ENCODE data around the gene ASCC3. TPM values are rescaled to one million over a fixed set of nuclear protein-coding genes. Genes with fewer than 3 reads are reported as not detected.
A peak's percentile ranks its signal among the peaks of the same experiment; 100 is the strongest.
"Not testable (repeated sequence)": the region's sequence is repeated elsewhere in the genome, so short reads cannot be mapped to it uniquely, and the experiment has no call there.

ASCC3 gene
- total RNA-seq, 5 donors from 2014 or later (not counting 1 experiment from before 2014, with no cell fraction given): 39.2 to 49.6 (median 44.2) TPM

DNA sequence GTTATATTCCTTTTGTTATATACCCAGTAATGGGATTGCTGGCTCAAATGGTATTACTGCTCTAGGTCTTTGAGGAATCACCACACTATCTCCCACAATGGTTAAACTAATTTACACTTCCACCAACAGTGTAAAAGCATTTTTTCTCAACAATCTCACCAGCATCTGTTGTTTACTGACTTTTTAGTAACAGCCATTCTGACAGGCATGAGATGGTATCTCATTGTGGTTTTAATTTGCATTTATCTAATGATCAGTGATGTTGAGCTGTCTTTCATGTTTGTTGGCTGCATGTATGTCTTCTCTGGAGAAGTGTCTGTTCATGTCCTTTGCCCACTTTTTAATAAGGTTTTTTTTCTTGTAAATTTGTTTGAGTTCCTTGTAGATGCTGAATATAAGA, 143.4 kb downstream of the ASCC3 start:
- POLR2A ChIA-PET; H3K9me3 ChIP-seq; H3K4me3 ChIP-seq (ENCODE audit: control insufficient read depth in 1 of 2, extremely low read depth in 1 of 2, low read length in 1 of 2); H3K4me1 ChIP-seq (ENCODE audit: control insufficient read depth in 1 of 2, extremely low read depth in 1 of 2, insufficient read depth in 2 of 2, low read length in 2 of 2); ATAC-seq (replicated peaks in 1 of 4); H3K27ac ChIP-seq (ENCODE audit: low read length); DNase-seq; H3K4me3 Mint-ChIP-seq; CTCF ChIA-PET; H3K36me3 ChIP-seq (ENCODE audit: control insufficient read depth in 2 of 2, extremely low read depth in 1 of 2, insufficient read depth in 1 of 2, low read length in 1 of 2); H3K27me3 ChIP-seq (replicated peaks in 1 of 2; ENCODE audit: control insufficient read depth in 2 of 2, extremely low read depth in 1 of 2, insufficient read depth in 2 of 2, low read length in 1 of 2); H3K27me3 Mint-ChIP-seq: not testable (repeated sequence)
- Mint-ChIP-seq H3K27ac (peak overlapping the region; percentile 2 to 48), H3K4me1 (peaks cover 26 to 38% (median 30%) of the 10 kb centered on the region in 3 donors), H3K9me3 (peaks cover 2 to 27% (median 9%) of the 10 kb centered on the region in 3 donors), H3K36me3 (peaks cover 18% of the 10 kb centered on the region)

DNA sequence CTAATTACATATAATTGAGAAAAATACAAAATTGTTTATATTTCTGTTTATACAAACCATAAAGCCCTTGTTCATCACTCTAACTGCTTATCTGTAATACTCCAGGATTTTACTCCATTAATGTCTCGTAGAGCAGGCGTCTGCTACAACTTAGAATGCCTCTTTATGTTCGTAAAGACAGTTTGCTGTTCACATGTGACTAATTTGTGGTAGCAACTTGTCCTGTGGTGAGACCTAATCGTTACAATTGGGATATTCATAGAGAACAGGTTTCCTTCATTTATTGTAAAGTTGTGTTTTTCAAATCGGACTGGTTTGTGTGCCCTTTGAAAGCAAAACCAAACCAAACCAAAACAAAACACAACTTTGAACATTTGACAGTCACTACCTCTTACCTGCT, 149.7 kb downstream of the ASCC3 start:
- no peak overlapping the region for H3K27ac Mint-ChIP-seq

DNA sequence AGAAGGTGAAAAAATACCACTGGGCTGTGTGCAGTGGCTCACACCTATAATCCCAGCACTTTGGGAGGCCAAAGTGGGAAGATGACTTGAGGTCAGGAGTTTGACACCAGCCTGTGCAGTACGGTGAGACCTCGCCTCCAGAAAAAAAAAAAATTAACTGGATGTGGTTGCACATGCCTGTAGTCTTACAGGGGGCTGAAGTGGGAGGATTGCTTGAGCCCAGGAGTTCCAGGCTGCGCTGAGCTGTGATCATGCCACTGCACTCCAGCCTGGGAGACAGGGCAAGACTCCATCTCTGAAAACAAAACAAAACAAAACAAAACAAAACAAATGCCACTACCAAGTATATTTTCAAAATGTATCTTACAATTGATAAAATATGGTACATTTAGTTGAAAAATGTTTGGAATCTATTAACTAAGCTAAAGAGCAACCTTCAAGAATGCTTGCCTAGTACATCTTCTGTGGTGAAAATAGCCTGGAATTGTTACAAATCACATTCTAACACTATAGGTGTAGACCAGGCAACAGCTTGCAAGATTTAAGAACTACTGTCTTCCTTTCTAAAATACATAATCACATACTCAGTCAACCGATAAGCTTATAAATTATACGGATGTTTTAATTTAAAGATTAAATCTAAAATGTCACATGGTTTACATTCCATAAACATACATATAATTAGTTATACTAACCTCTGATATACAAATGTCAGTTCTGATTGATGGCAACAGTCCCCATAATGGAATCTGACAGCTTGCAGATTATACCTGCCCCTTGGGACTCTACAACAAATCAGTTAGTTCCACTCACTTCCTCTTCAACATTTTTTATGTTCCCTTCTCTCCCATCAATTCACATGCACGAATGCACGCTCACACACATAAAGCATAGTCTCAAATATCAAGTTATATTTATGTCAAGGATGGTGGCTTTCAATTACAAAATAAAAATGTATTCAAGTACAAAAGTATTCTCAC, 150.8 kb downstream of the ASCC3 start:
- Histone ChIP-seq H3K4me3 (ENCODE audit: control insufficient read depth in 1 of 2, extremely low read depth in 1 of 2, low read length in 1 of 2) (no peak overlapping the region), H3K27ac (ENCODE audit: low read length) (no peak overlapping the region), H3K36me3 (ENCODE audit: control insufficient read depth in 2 of 2, extremely low read depth in 1 of 2, insufficient read depth in 1 of 2, low read length in 1 of 2) (peaks cover 0 to 4% of the 10 kb centered on the region in 2 donors), H3K9me3 (no peaks in the 10 kb centered on the region), H3K27me3 (replicated peaks in 1 of 2; ENCODE audit: control insufficient read depth in 2 of 2, extremely low read depth in 1 of 2, insufficient read depth in 2 of 2, low read length in 1 of 2) (no peaks in the 10 kb centered on the region), H3K4me1 (ENCODE audit: control insufficient read depth in 1 of 2, extremely low read depth in 1 of 2, insufficient read depth in 2 of 2, low read length in 2 of 2) (no peaks in the 10 kb centered on the region)
- Mint-ChIP-seq H3K27me3 (no peaks in the 10 kb centered on the region), H3K4me1 (peaks cover 0 to 6% (median 3%) of the 10 kb centered on the region in 3 donors), H3K9me3 (no peaks in the 10 kb centered on the region), H3K36me3 (peaks cover 8% of the 10 kb centered on the region), H3K27ac (no peak overlapping the region), H3K4me3 (no peak overlapping the region)
- ChIA-PET CTCF (interaction anchor here in 1 of 2 donors (1.3 kb wide), 1 partner anchor 11 kb away, joined by 4 read pairs; no protein-coding TSS in a partner anchor), POLR2A (interaction anchor here (0.6 kb wide), 3 partner anchors 10 to 1268 kb away, joined by 3 to 4 read pairs (median 4); no protein-coding TSS in a partner anchor)
- DNase-seq (no peak), ATAC-seq (replicated peaks in 1 of 4) (no peak)
- WGBS (ENCODE audit: insufficient coverage): no CpG with 5 or more reads among the region's 7 CpGs

More for the DNA sequence above, 149.7 kb downstream of the ASCC3 start:
- ATAC-seq (replicated peaks in 1 of 4): no peak
- Histone ChIP-seq H3K4me1 (ENCODE audit: control insufficient read depth in 1 of 2, extremely low read depth in 1 of 2, insufficient read depth in 2 of 2, low read length in 2 of 2) (no peaks in the 10 kb centered on the region), H3K36me3 (ENCODE audit: control insufficient read depth in 2 of 2, extremely low read depth in 1 of 2, insufficient read depth in 1 of 2, low read length in 1 of 2) (no peaks in the 10 kb centered on the region), H3K9me3 (no peaks in the 10 kb centered on the region), H3K27ac (ENCODE audit: low read length) (no peak overlapping the region), H3K27me3 (replicated peaks in 1 of 2; ENCODE audit: control insufficient read depth in 2 of 2, extremely low read depth in 1 of 2, insufficient read depth in 2 of 2, low read length in 1 of 2) (no peaks in the 10 kb centered on the region), H3K4me3 (ENCODE audit: control insufficient read depth in 1 of 2, extremely low read depth in 1 of 2, low read length in 1 of 2) (no peak overlapping the region)
- no peaks in the 10 kb centered on the region for H3K27me3 Mint-ChIP-seq
- H3K4me1 Mint-ChIP-seq: peaks cover 0 to 6% (median 0%) of the 10 kb centered on the region in 3 donors
- no peak overlapping the region for H3K4me3 Mint-ChIP-seq
- peaks cover 6% of the 10 kb centered on the region for H3K36me3 Mint-ChIP-seq
- WGBS (ENCODE audit: insufficient coverage): 100% methylated on average over 1 of the region's 5 CpGs
- DNase-seq: no peak
- H3K9me3 Mint-ChIP-seq: no peaks in the 10 kb centered on the region
- POLR2A ChIA-PET: interaction anchor here in 1 of 2 donors (0.6 kb wide), 1 partner anchor 1266 kb away, joined by 3 read pairs; no protein-coding TSS in a partner anchor
- CTCF ChIA-PET: no interaction called here

- ATAC-seq (replicated peaks in 1 of 4): no peak
- no peaks in the 10 kb centered on the region for H3K4me1 ChIP-seq (ENCODE audit: control insufficient read depth in 1 of 2, extremely low read depth in 1 of 2, insufficient read depth in 2 of 2, low read length in 2 of 2)
- peaks cover 3 to 4% of the 10 kb centered on the region in 2 donors for H3K36me3 ChIP-seq (ENCODE audit: control insufficient read depth in 2 of 2, extremely low read depth in 1 of 2, insufficient read depth in 1 of 2, low read length in 1 of 2)
- no peaks in the 10 kb centered on the region for H3K9me3 ChIP-seq
- H3K4me1 Mint-ChIP-seq: peaks cover 0 to 4% (median 0%) of the 10 kb centered on the region in 3 donors
- no CpG with 5 or more reads among the region's 1 CpG for WGBS (ENCODE audit: insufficient coverage)
- DNase-seq: no peak
- no peak overlapping the region for H3K4me3 ChIP-seq (ENCODE audit: control insufficient read depth in 1 of 2, extremely low read depth in 1 of 2, low read length in 1 of 2)
- H3K27ac ChIP-seq (ENCODE audit: low read length): no peak overlapping the region
- no peak overlapping the region for H3K4me3 Mint-ChIP-seq
- ChIA-PET POLR2A (no interaction called here), CTCF (no interaction called here)
- H3K36me3 Mint-ChIP-seq: peaks cover 34% of the 10 kb centered on the region
- H3K27ac Mint-ChIP-seq: no peak overlapping the region
- H3K27me3 Mint-ChIP-seq: no peaks in the 10 kb centered on the region
- no peaks in the 10 kb centered on the region for H3K9me3 Mint-ChIP-seq
- H3K27me3 ChIP-seq (replicated peaks in 1 of 2; ENCODE audit: control insufficient read depth in 2 of 2, extremely low read depth in 1 of 2, insufficient read depth in 2 of 2, low read length in 1 of 2): no peaks in the 10 kb centered on the region
Measured at GRCh38 chr6:100726666-100727065, 154.5 kb downstream of the ASCC3 start.

- H3K9me3 ChIP-seq: no peaks in the 10 kb centered on the region
- Mint-ChIP-seq H3K27me3 (no peaks in the 10 kb centered on the region), H3K27ac (no peak overlapping the region), H3K36me3 (peaks cover 39% of the 10 kb centered on the region), H3K9me3 (no peaks in the 10 kb centered on the region), H3K4me1 (peaks cover 9 to 16% (median 12%) of the 10 kb centered on the region in 3 donors), H3K4me3 (no peak overlapping the region)
- H3K4me1 ChIP-seq (ENCODE audit: control insufficient read depth in 1 of 2, extremely low read depth in 1 of 2, insufficient read depth in 2 of 2, low read length in 2 of 2): no peaks in the 10 kb centered on the region
- ChIA-PET POLR2A (interaction anchor here in 1 of 2 donors (0.6 kb wide), 1 partner anchor 19 kb away, joined by 3 read pairs; no protein-coding TSS in a partner anchor), CTCF (no interaction called here)
- no peaks in the 10 kb centered on the region for H3K27me3 ChIP-seq (replicated peaks in 1 of 2; ENCODE audit: control insufficient read depth in 2 of 2, extremely low read depth in 1 of 2, insufficient read depth in 2 of 2, low read length in 1 of 2)
- DNase-seq (no peak), ATAC-seq (replicated peaks in 1 of 4) (no peak)
- no peak overlapping the region for H3K27ac ChIP-seq (ENCODE audit: low read length)
- H3K4me3 ChIP-seq (ENCODE audit: control insufficient read depth in 1 of 2, extremely low read depth in 1 of 2, low read length in 1 of 2): no peak overlapping the region
- no CpG with 5 or more reads among the region's 5 CpGs for WGBS (ENCODE audit: insufficient coverage)
- peaks cover 3 to 4% of the 10 kb centered on the region in 2 donors for H3K36me3 ChIP-seq (ENCODE audit: control insufficient read depth in 2 of 2, extremely low read depth in 1 of 2, insufficient read depth in 1 of 2, low read length in 1 of 2)
Measured at GRCh38 chr6:100724696-100725095, 156.4 kb downstream of the ASCC3 start.

DNA sequence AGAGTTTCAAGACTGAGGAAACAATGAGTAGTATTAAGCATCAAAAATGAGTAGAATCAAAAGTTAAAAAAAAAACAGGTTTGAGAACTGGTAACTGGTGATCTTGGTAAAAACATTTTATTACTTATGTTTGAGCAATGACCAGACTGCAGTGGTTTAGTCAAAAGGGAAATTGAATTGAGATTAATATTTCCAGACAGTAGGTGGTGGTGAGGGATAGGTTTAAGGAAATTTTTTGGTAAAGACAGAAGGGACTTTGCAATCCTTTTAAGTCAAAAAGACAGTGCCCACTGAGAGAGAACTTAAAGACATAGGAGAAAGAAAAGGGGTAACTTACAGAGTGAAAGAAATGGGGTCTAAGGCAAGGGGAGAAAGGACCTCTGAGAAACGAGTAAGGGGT, 156.9 kb downstream of the ASCC3 start:
- Mint-ChIP-seq H3K4me1 (peaks cover 9 to 16% (median 12%) of the 10 kb centered on the region in 3 donors), H3K27ac (peak overlapping the region in 1 of 2 donors; percentile 11)

More for the DNA sequence above, 156.9 kb downstream of the ASCC3 start:
- Histone ChIP-seq H3K4me1 (ENCODE audit: control insufficient read depth in 1 of 2, extremely low read depth in 1 of 2, insufficient read depth in 2 of 2, low read length in 2 of 2) (no peaks in the 10 kb centered on the region), H3K27ac (ENCODE audit: low read length) (no peak overlapping the region), H3K36me3 (ENCODE audit: control insufficient read depth in 2 of 2, extremely low read depth in 1 of 2, insufficient read depth in 1 of 2, low read length in 1 of 2) (peaks cover 3 to 4% of the 10 kb centered on the region in 2 donors), H3K4me3 (ENCODE audit: control insufficient read depth in 1 of 2, extremely low read depth in 1 of 2, low read length in 1 of 2) (no peak overlapping the region), H3K27me3 (replicated peaks in 1 of 2; ENCODE audit: control insufficient read depth in 2 of 2, extremely low read depth in 1 of 2, insufficient read depth in 2 of 2, low read length in 1 of 2) (no peaks in the 10 kb centered on the region), H3K9me3 (no peaks in the 10 kb centered on the region)
- Mint-ChIP-seq H3K36me3 (peaks cover 39% of the 10 kb centered on the region), H3K9me3 (no peaks in the 10 kb centered on the region), H3K4me3 (no peak overlapping the region), H3K27me3 (no peaks in the 10 kb centered on the region)
- DNase-seq (no peak), ATAC-seq (replicated peaks in 1 of 4) (no peak)
- WGBS (ENCODE audit: insufficient coverage): no CpG with 5 or more reads among the region's 1 CpG
- ChIA-PET CTCF (no interaction called here), POLR2A (no interaction called here)
